Sigmoid colon (tissue), 7 donors: ENCODE results near the gene SLC12A8. TPM values are rescaled to one million over a fixed set of nuclear protein-coding genes. Genes with fewer than 3 reads are reported as not detected.

ENCODE experiments used
- DNase-seq: peaks from one replicate; pipeline ENCODE4 v3.0.0-alpha.2; 2019
- H3K27ac ChIP-seq, 4 donors: fragments of 200-600 bp; sonication (generic); one replicate each; pipeline ENCODE4 v1.5.1; 2016 to 2019; ENCODE audit warnings: mild to moderate bottlenecking in 1 of 4
- H3K27me3 ChIP-seq, 3 donors: fragments of 200-600 bp; sonication (generic); one replicate each; pipeline ENCODE4 v1.5.1; 2019; ENCODE audit warnings: mild to moderate bottlenecking in 1 of 3
- H3K36me3 ChIP-seq, 4 donors: fragments of 200-600 bp; sonication (generic); one replicate each; pipeline ENCODE4 v1.5.1; 2016 to 2019
- H3K4me1 ChIP-seq, 4 donors: fragments of 200-600 bp; sonication (generic); one replicate each; pipeline ENCODE4 v1.5.1; 2017 to 2019
- H3K4me3 ChIP-seq, 4 donors: fragments of 200-600 bp; sonication (generic); one replicate each; pipeline ENCODE4 v1.5.1; 2017 to 2019; ENCODE audit warnings: mild to moderate bottlenecking in 2 of 4, moderate library complexity in 1 of 4
- H3K9me3 ChIP-seq, 4 donors: fragments of 200-600 bp in 3 of 4; sonication (generic) in 3 of 4; one replicate each; pipeline versions ENCODE4 v1.5.1 to v1.6.1; 2013 to 2019
- CTCF ChIP-seq, 4 experiments: fragments of 450-650 bp in 3 of 4; fragments of 200-600 bp in 1 of 4; IDR thresholded peaks; one replicate each; pipeline ENCODE4 v1.5.1; 2016 to 2019; ENCODE audit warnings: antibody characterized with exemption in 4 of 4, mild to moderate bottlenecking in 3 of 4, moderate library complexity in 2 of 4
- EP300 ChIP-seq, 4 donors: sonication (generic); formaldehyde crosslinking; IDR thresholded peaks; one replicate each; pipeline ENCODE4 v1.6.1; 2017; ENCODE audit warnings: antibody characterized with exemption in 4 of 4
- POLR2A ChIP-seq, 2 donors: fragments of 450-650 bp; IDR thresholded peaks; one replicate each; pipeline ENCODE4 v1.6.1; 2016; ENCODE audit warnings: antibody characterized with exemption in 2 of 2, mild to moderate bottlenecking in 2 of 2, moderate library complexity in 2 of 2
- POLR2AphosphoS5 ChIP-seq, 4 donors: sonication (generic); formaldehyde crosslinking; IDR thresholded peaks; one replicate each; pipeline ENCODE4 v1.6.1; 2017; ENCODE audit warnings: antibody characterized with exemption in 4 of 4
- WGBS, 2 donors: extraction: QIAGEN DNeasy Blood & Tissue Kit; methylation state at CpG; one replicate each; pipeline ENCODE4 v1.1.7; 2013; 5-methylcytosine and 5-hydroxymethylcytosine counted together
- intact Hi-C: fragments of 100-400 bp; cut with DNase I; formaldehyde crosslinking; loops from one replicate; pipeline ENCODE4 v1.15.1; 2023
- polyA plus RNA-seq, 3 donors: library from polyadenylated mRNA; stranded (reverse); fragments of 200-250 nt; gene quantifications; one replicate each; pipeline ENCODE4 v1.2.3, GENCODE V29; 2013
- total RNA-seq, 4 donors: library from RNA; depleted of rRNA; stranded (reverse); fragments of >200 nt; gene quantifications; one replicate each; pipeline ENCODE4 v1.1.0, GENCODE V29; 2016
- donor health status: healthy with polysubstance abuse.
- donor health status: Bipolar disorder and iron deficiency.
- donor health status: healthy.

The SLC12A8 gene
- total and polyA plus RNA-seq, 7 donors, result 0.33 to 6.3 (median 1.7) TPM; not detected in 3

- peak overlapping the region; percentile 28 to 54 (median 43) for H3K4me3 ChIP-seq
- WGBS, 2 donors, result 8 to 54% methylated on average over 61 of the region's 61 CpGs
- intact Hi-C loops, result loop anchor here (5.0 kb wide), 3 partner anchors 90 to 295 kb away; no protein-coding TSS in a partner anchor
- peak overlapping the region; percentile 46 to 65 (median 58) for H3K27ac ChIP-seq
- H3K9me3 ChIP-seq, result no peaks in the 10 kb centered on the region
- DNase-seq, result peak; percentile 84
- peaks cover 0 to 33% (median 21%) of the 10 kb centered on the region in 4 donors for H3K4me1 ChIP-seq
- H3K27me3 ChIP-seq, result no peaks in the 10 kb centered on the region
- TF ChIP-seq EP300 (IDR thresholded peaks at IDR 0.05), result no peak
- TF ChIP-seq POLR2AphosphoS5 (IDR thresholded peaks at IDR 0.05), result peak in 1 of 4 donors; percentile 20
- TF ChIP-seq CTCF (IDR thresholded peaks at IDR 0.05), result peak in 2 of 4 experiments; percentile 52
- H3K36me3 ChIP-seq, result no peaks in the 10 kb centered on the region
Measured at GRCh38 chr3:125141596-125142419, 70.7 kb downstream of the SLC12A8 start.

GRCh38 chr3:125140818-125141595, 71.5 kb downstream of the SLC12A8 start:
- H3K27me3 ChIP-seq, result no peaks in the 10 kb centered on the region
- peak overlapping the region; percentile 46 to 65 (median 58) for H3K27ac ChIP-seq
- TF ChIP-seq EP300 (IDR thresholded peaks at IDR 0.05) (no peak), CTCF (IDR thresholded peaks at IDR 0.05) (no peak), POLR2AphosphoS5 (IDR thresholded peaks at IDR 0.05) (no peak), POLR2A (IDR thresholded peaks at IDR 0.05) (no peak)
- intact Hi-C loops, result loop anchor here (5.0 kb wide), 3 partner anchors 89 to 296 kb away; no protein-coding TSS in a partner anchor
- no peaks in the 10 kb centered on the region for H3K9me3 ChIP-seq
- H3K4me3 ChIP-seq, result peak overlapping the region; percentile 28 to 54 (median 43)
- no peaks in the 10 kb centered on the region for H3K36me3 ChIP-seq
- WGBS, 2 donors, result 50 to 82% methylated on average over 19 of the region's 19 CpGs
- DNase-seq, result no peak
- peaks cover 0 to 30% (median 21%) of the 10 kb centered on the region in 4 donors for H3K4me1 ChIP-seq

- no peaks in the 10 kb centered on the region for H3K27me3 ChIP-seq
- DNase-seq, result no peak
- H3K9me3 ChIP-seq, result no peaks in the 10 kb centered on the region
- H3K4me1 ChIP-seq, result peaks cover 0 to 30% (median 21%) of the 10 kb centered on the region in 4 donors
- TF ChIP-seq EP300 (IDR thresholded peaks at IDR 0.05) (no peak), POLR2A (IDR thresholded peaks at IDR 0.05) (no peak), POLR2AphosphoS5 (IDR thresholded peaks at IDR 0.05) (no peak), CTCF (IDR thresholded peaks at IDR 0.05) (no peak)
- H3K36me3 ChIP-seq, result no peaks in the 10 kb centered on the region
- no peak overlapping the region for H3K4me3 ChIP-seq
- peak overlapping the region in 1 of 4 donors; percentile 65 for H3K27ac ChIP-seq
- intact Hi-C loops, result loop anchor here (5.0 kb wide), 3 partner anchors 88 to 297 kb away; no protein-coding TSS in a partner anchor
- 87 to 93% methylated on average over 12 of the region's 12 CpGs for WGBS, 2 donors
Measured at GRCh38 chr3:125140011-125140817, 72.3 kb downstream of the SLC12A8 start.

- Histone ChIP-seq H3K27ac (no peak overlapping the region), H3K9me3 (no peaks in the 10 kb centered on the region), H3K4me3 (no peak overlapping the region), H3K4me1 (peaks cover 0 to 23% (median 19%) of the 10 kb centered on the region in 4 donors), H3K36me3 (no peaks in the 10 kb centered on the region), H3K27me3 (no peaks in the 10 kb centered on the region)
- intact Hi-C loops, result no loop called here
- WGBS, 2 donors, result 97 to 99% methylated on average over 4 of the region's 4 CpGs
- no peak for DNase-seq
- TF ChIP-seq POLR2AphosphoS5 (IDR thresholded peaks at IDR 0.05) (no peak), CTCF (IDR thresholded peaks at IDR 0.05) (no peak), EP300 (IDR thresholded peaks at IDR 0.05) (no peak)
Measured at GRCh38 chr3:125139386-125139785, 73.2 kb downstream of the SLC12A8 start.
